OCI-LY1 (cell line): ENCODE data around the gene CCDC172.

Source experiments
- H2AFZ ChIP-seq: fragments of 200-600 bp; sonication (generic), shearing (Covaris generic); 2 replicates; pipeline ENCODE4 v1.6.0; 2014; ENCODE audit warnings: antibody characterized with exemption, mild to moderate bottlenecking, low read length
- H3F3A ChIP-seq: fragments of 200-600 bp; sonication (generic), shearing (Covaris generic); 2 replicates; pipeline ENCODE4 v1.6.0; 2014; ENCODE audit warnings: mild to moderate bottlenecking, antibody characterized with exemption, low read length, moderate library complexity; ENCODE audit not compliant: insufficient read depth
- H3K27ac ChIP-seq: fragments of 200-600 bp; sonication (generic); 2 replicates; pipeline ENCODE4 v1.5.1; 2014; ENCODE audit warnings: low read length, mixed run types, mild to moderate bottlenecking, low read depth; ENCODE audit not compliant: poor library complexity, severe bottlenecking
- H3K27me3 ChIP-seq: fragments of 200-600 bp; sonication (generic); 2 replicates; pipeline ENCODE4 v1.6.0; 2014; ENCODE audit warnings: antibody characterized with exemption, mild to moderate bottlenecking, low read length, moderate library complexity; ENCODE audit not compliant: insufficient read depth
- H3K36me3 ChIP-seq: fragments of 200-600 bp; sonication (generic); 2 replicates; pipeline ENCODE4 v1.6.1; 2014; ENCODE audit warnings: mild to moderate bottlenecking, antibody characterized with exemption, low read length, moderate library complexity, mixed read lengths; ENCODE audit not compliant: insufficient read depth
- H3K4me1 ChIP-seq: fragments of 200-600 bp; sonication (generic); 2 replicates; pipeline ENCODE4 v1.5.1; 2014; ENCODE audit warnings: mild to moderate bottlenecking, low read length, moderate library complexity; ENCODE audit not compliant: insufficient read depth, severe bottlenecking
- H3K4me2 ChIP-seq: fragments of 200-600 bp; sonication (generic), shearing (Covaris generic); 2 replicates; pipeline ENCODE4 v1.6.1; 2014; ENCODE audit warnings: low read length
- H3K4me3 ChIP-seq: fragments of 200-600 bp; sonication (generic); 2 replicates; pipeline ENCODE4 v1.5.1; 2014; ENCODE audit warnings: low read length, low read depth, mild to moderate bottlenecking, mixed read lengths; ENCODE audit not compliant: poor library complexity, severe bottlenecking
- H3K79me2 ChIP-seq: fragments of 200-600 bp; shearing (Covaris generic); 2 replicates; pipeline ENCODE4 v1.6.1; 2016; ENCODE audit warnings: mixed run types, low read length, mixed read lengths; ENCODE audit not compliant: insufficient read depth
- H3K9ac ChIP-seq: fragments of 200-600 bp; sonication (generic), shearing (Covaris generic); 2 replicates; pipeline ENCODE4 v1.6.1; 2014; ENCODE audit warnings: mild to moderate bottlenecking, low read length, mixed read lengths
- H3K9me2 ChIP-seq: fragments of 200-600 bp; sonication (generic), shearing (Covaris generic); 2 replicates; pipeline ENCODE4 v1.6.1; 2014; ENCODE audit warnings: low read depth, mild to moderate bottlenecking, low read length, mixed read lengths
- H3K9me3 ChIP-seq: fragments of 200-600 bp; shearing (Covaris generic); 2 replicates; pipeline ENCODE4 v1.6.1; 2014; ENCODE audit warnings: low read length, mixed read lengths
- H4K20me1 ChIP-seq: fragments of 200-600 bp; sonication (generic), shearing (Covaris generic); 2 replicates; pipeline ENCODE4 v1.6.0; 2016; ENCODE audit warnings: mild to moderate bottlenecking, low read length; ENCODE audit not compliant: insufficient read depth
- EZH2 ChIP-seq: fragments of 200-600 bp; sonication (generic), shearing (Covaris generic); IDR thresholded peaks from 2 replicates; pipeline ENCODE4 v1.8.0; 2017; ENCODE audit warnings: borderline replicate concordance, mixed run types, mild to moderate bottlenecking, antibody characterized with exemption, low read length, moderate library complexity, mixed read lengths
- TF ChIP-seq, protein P1 (sequence below): fragments of 200-600 bp; sonication (generic), shearing (Covaris generic); IDR thresholded peaks from 2 replicates; pipeline ENCODE4 v1.5.1; 2017; ENCODE audit warnings: mild to moderate bottlenecking, antibody characterized with exemption, low read length, moderate library complexity, mixed read lengths

Gene CCDC172

DNA sequence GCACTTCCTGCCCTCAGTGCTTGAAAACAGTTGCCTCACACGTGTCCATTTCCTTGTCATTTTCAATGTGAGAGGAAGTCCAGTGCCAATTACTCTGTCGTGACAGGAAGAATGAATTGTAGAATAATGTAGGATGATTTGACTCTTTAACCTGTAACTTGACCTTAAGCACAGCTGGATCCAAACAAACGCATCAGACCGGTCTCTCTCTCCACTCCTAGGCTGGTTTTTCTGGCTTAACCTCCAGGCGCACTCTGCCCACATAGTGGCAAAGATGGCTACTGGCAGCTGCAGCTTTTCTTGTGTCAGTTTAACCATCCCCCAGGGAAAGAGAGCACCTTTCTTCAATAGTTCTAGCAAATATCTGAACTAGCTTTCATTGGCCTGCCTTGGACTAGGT is 74.0 kb downstream of the CCDC172 start:
- Histone ChIP-seq H3F3A (no peaks in the 10 kb centered on the region), H3K4me3 (no peak overlapping the region), H3K27me3 (no peaks in the 10 kb centered on the region), H4K20me1 (no peaks in the 10 kb centered on the region), H2AFZ (no peak overlapping the region), H3K79me2 (no peaks in the 10 kb centered on the region), H3K9ac (no peak overlapping the region), H3K4me2 (no peak overlapping the region), H3K27ac (no peak overlapping the region), H3K9me2 (no peaks in the 10 kb centered on the region), H3K36me3 (no peaks in the 10 kb centered on the region), H3K4me1 (no peaks in the 10 kb centered on the region), H3K9me3 (no peaks in the 10 kb centered on the region)
- TF ChIP-seq, protein P1, sequence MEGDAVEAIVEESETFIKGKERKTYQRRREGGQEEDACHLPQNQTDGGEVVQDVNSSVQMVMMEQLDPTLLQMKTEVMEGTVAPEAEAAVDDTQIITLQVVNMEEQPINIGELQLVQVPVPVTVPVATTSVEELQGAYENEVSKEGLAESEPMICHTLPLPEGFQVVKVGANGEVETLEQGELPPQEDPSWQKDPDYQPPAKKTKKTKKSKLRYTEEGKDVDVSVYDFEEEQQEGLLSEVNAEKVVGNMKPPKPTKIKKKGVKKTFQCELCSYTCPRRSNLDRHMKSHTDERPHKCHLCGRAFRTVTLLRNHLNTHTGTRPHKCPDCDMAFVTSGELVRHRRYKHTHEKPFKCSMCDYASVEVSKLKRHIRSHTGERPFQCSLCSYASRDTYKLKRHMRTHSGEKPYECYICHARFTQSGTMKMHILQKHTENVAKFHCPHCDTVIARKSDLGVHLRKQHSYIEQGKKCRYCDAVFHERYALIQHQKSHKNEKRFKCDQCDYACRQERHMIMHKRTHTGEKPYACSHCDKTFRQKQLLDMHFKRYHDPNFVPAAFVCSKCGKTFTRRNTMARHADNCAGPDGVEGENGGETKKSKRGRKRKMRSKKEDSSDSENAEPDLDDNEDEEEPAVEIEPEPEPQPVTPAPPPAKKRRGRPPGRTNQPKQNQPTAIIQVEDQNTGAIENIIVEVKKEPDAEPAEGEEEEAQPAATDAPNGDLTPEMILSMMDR: no peak
- TF ChIP-seq EZH2: no peak

DNA sequence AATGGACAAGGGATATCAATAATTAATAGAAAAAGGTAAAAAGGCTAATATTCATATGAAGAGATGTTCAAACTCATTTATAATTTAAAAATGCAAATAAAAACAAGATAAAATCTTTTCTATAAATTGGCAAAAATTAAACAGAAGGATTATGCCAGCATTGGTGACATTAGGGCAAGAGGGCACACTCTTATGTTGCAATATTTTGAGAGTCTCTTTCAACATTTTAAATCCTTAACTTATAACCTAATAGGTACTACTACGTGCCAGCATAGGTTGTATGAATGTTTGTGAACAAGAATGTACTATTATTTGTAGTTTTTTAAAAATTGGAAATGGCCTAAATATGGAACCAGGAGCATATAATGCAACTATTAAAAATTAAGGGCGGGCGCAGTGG is 78.6 kb downstream of the CCDC172 start:
- H3K4me2 ChIP-seq: no peak overlapping the region
- H4K20me1 ChIP-seq: no peaks in the 10 kb centered on the region
- H3K4me3 ChIP-seq: no peak overlapping the region
- H3K9ac ChIP-seq: no peak overlapping the region
- H3K9me3 ChIP-seq: no peaks in the 10 kb centered on the region
- no peaks in the 10 kb centered on the region for H3K4me1 ChIP-seq
- no peak for TF ChIP-seq EZH2
- TF ChIP-seq, protein P1: no peak
- H3K9me2 ChIP-seq: no peaks in the 10 kb centered on the region
- no peaks in the 10 kb centered on the region for H3K27me3 ChIP-seq
- no peak overlapping the region for H2AFZ ChIP-seq
- H3K79me2 ChIP-seq: no peaks in the 10 kb centered on the region
- H3K36me3 ChIP-seq: no peaks in the 10 kb centered on the region
- H3K27ac ChIP-seq: no peak overlapping the region
- H3F3A ChIP-seq: no peaks in the 10 kb centered on the region

DNA sequence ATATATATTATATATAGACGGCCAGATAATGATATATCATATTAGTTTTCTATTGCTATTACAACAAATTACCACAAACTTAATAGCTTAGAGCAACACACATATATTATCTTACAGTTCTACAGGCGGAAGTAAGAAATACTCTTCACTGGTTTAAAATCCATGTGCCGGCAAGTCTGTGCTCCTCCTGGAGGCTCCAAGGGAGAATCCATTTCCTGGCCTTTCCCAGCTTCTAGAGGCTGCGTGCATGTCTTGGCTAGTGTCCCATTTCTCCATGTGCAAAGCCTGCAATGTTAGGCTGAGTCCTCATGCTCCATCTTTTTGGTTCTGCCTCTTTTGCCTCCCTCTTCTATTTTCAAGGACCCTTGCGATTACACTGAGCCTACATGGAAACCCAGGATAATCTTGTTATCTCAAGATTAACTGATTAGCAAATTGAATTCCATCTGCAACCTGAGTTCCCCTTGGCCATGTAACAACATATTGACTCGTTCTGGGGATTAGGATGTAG is 79.5 kb downstream of the CCDC172 start:
- no peak overlapping the region for H3K4me2 ChIP-seq
- no peaks in the 10 kb centered on the region for H3K79me2 ChIP-seq
- no peak overlapping the region for H2AFZ ChIP-seq
- H3K36me3 ChIP-seq: no peaks in the 10 kb centered on the region
- no peak overlapping the region for H3K9ac ChIP-seq
- H3K27ac ChIP-seq: no peak overlapping the region
- no peaks in the 10 kb centered on the region for H3K9me2 ChIP-seq
- no peaks in the 10 kb centered on the region for H3K9me3 ChIP-seq
- no peaks in the 10 kb centered on the region for H3K27me3 ChIP-seq
- no peaks in the 10 kb centered on the region for H3F3A ChIP-seq
- H4K20me1 ChIP-seq: no peaks in the 10 kb centered on the region
- no peak for TF ChIP-seq EZH2
- TF ChIP-seq, protein P1: no peak
- H3K4me3 ChIP-seq: no peak overlapping the region
- no peaks in the 10 kb centered on the region for H3K4me1 ChIP-seq
